Measurements from ENCODE around the gene RCOR1. TPM values are rescaled to one million over a fixed set of nuclear protein-coding genes. Genes with fewer than 3 reads are reported as not detected.

Gene RCOR1
- total and polyA plus RNA-seq, 5 donors from 2014 or later = 0.40 to 28.1 (median 0.51) TPM

- peak overlapping the region; percentile 38 to 89 (median 79) for H3K27ac Mint-ChIP-seq
- H3K4me1 ChIP-seq (ENCODE audit: control insufficient read depth, insufficient read depth, low read length, poor library complexity, severe bottlenecking) = peaks cover 24% of the 10 kb centered on the region
- no peaks in the 10 kb centered on the region for H3K9me3 Mint-ChIP-seq
- H3K27me3 ChIP-seq (ENCODE audit: control insufficient read depth, insufficient read depth, low read length) = no peaks in the 10 kb centered on the region
- H3K4me3 Mint-ChIP-seq = peak overlapping the region; percentile 80 to 99 (median 88)
- peak overlapping the region; percentile 92 for H3K27ac ChIP-seq (ENCODE audit: insufficient read depth, low read length, poor library complexity, severe bottlenecking)
- peak overlapping the region; percentile 59 for H3K4me3 ChIP-seq (ENCODE audit: low read depth, low read length)
- peaks cover 5 to 37% (median 21%) of the 10 kb centered on the region in 4 donors for H3K4me1 Mint-ChIP-seq
- H3K36me3 ChIP-seq (ENCODE audit: control insufficient read depth, insufficient read depth, low read length) = no peaks in the 10 kb centered on the region
- DNase-seq (peak; percentile 19 to 38 (median 32)), ATAC-seq (ENCODE audit: low read depth in 2 of 2) (no peak)
- H3K36me3 Mint-ChIP-seq = no peaks in the 10 kb centered on the region
- H3K9me3 ChIP-seq (ENCODE audit: control insufficient read depth in 2 of 2, low read length in 2 of 2) = no peaks in the 10 kb centered on the region
- peaks cover 20% of the 10 kb centered on the region for H3K27me3 Mint-ChIP-seq
Measured at GRCh38 chr14:102591372-102591943, 991 bp upstream of the RCOR1 start.

DNA sequence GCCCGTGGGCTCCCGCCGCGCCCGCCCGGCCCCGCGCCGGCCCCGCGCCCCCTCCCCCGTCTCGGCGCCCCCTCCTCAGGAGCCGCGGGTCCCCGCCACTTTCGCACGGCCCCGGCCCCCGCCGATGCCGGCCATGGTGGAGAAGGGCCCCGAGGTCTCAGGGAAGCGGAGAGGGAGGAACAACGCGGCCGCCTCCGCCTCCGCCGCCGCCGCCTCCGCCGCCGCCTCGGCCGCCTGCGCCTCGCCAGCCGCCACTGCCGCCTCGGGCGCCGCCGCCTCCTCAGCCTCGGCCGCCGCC is 263 bp downstream of the RCOR1 start:
- DNase-seq = peak in 1 of 3 donors; percentile 30

GRCh38 chr14:102593061-102593824 is 794 bp downstream of the RCOR1 start:
- Histone ChIP-seq H3K4me3 (ENCODE audit: low read depth, low read length) (peak overlapping the region; percentile 74), H3K27ac (ENCODE audit: insufficient read depth, low read length, poor library complexity, severe bottlenecking) (peak overlapping the region; percentile 92), H3K36me3 (ENCODE audit: control insufficient read depth, insufficient read depth, low read length) (no peaks in the 10 kb centered on the region), H3K4me1 (ENCODE audit: control insufficient read depth, insufficient read depth, low read length, poor library complexity, severe bottlenecking) (peaks cover 24% of the 10 kb centered on the region), H3K9me3 (ENCODE audit: control insufficient read depth in 2 of 2, low read length in 2 of 2) (no peaks in the 10 kb centered on the region), H3K27me3 (ENCODE audit: control insufficient read depth, insufficient read depth, low read length) (no peaks in the 10 kb centered on the region)
- Mint-ChIP-seq H3K9me3 (no peaks in the 10 kb centered on the region), H3K4me1 (peaks cover 5 to 48% (median 21%) of the 10 kb centered on the region in 4 donors), H3K27ac (peak overlapping the region; percentile 32 to 94 (median 88)), H3K27me3 (peaks cover 20% of the 10 kb centered on the region), H3K4me3 (peak overlapping the region; percentile 82 to 95 (median 86)), H3K36me3 (no peaks in the 10 kb centered on the region)
- DNase-seq = peak; percentile 45 to 78 (median 72)
- peak; percentile 31 to 33 for ATAC-seq (ENCODE audit: low read depth in 2 of 2)

More for the DNA sequence above, 263 bp downstream of the RCOR1 start:
- Histone ChIP-seq H3K4me1 (ENCODE audit: control insufficient read depth, insufficient read depth, low read length, poor library complexity, severe bottlenecking) (peaks cover 24% of the 10 kb centered on the region), H3K36me3 (ENCODE audit: control insufficient read depth, insufficient read depth, low read length) (no peaks in the 10 kb centered on the region), H3K27me3 (ENCODE audit: control insufficient read depth, insufficient read depth, low read length) (no peaks in the 10 kb centered on the region), H3K4me3 (ENCODE audit: low read depth, low read length) (no peak overlapping the region), H3K27ac (ENCODE audit: insufficient read depth, low read length, poor library complexity, severe bottlenecking) (peak overlapping the region; percentile 92), H3K9me3 (ENCODE audit: control insufficient read depth in 2 of 2, low read length in 2 of 2) (no peaks in the 10 kb centered on the region)
- Mint-ChIP-seq H3K4me1 (peaks cover 5 to 47% (median 21%) of the 10 kb centered on the region in 4 donors), H3K36me3 (no peaks in the 10 kb centered on the region), H3K27me3 (peaks cover 20% of the 10 kb centered on the region), H3K27ac (no peak overlapping the region), H3K9me3 (no peaks in the 10 kb centered on the region), H3K4me3 (peak overlapping the region in 3 of 4 donors; percentile 92 to 99 (median 97))
- peak; percentile 0 to 3 for ATAC-seq (ENCODE audit: low read depth in 2 of 2)

DNA sequence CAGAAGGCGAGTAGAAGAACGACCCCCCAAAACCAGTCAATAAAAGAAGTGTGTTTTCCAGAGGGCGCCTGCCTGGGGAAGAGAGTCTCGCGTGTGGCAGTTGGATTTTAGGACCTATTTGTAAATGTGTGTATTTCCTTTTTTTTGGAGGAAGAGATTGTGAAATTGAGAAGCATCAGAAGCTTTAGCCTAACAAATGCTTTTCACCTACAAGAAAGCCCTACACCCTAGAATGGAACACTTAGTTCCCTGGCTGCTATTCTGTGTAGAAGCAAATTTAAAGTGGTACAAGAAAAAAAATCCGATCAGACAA is 1.3 kb downstream of the RCOR1 start:
- H3K36me3 Mint-ChIP-seq = peaks cover under 1% of the 10 kb centered on the region
- peak overlapping the region; percentile 32 to 94 (median 88) for H3K27ac Mint-ChIP-seq
- peak overlapping the region; percentile 82 to 95 (median 86) for H3K4me3 Mint-ChIP-seq
- ATAC-seq (ENCODE audit: low read depth in 2 of 2) = no peak
- H3K4me1 Mint-ChIP-seq = peaks cover 5 to 48% (median 21%) of the 10 kb centered on the region in 4 donors
- Histone ChIP-seq H3K27me3 (ENCODE audit: control insufficient read depth, insufficient read depth, low read length) (no peaks in the 10 kb centered on the region), H3K36me3 (ENCODE audit: control insufficient read depth, insufficient read depth, low read length) (no peaks in the 10 kb centered on the region), H3K27ac (ENCODE audit: insufficient read depth, low read length, poor library complexity, severe bottlenecking) (peak overlapping the region; percentile 92), H3K4me1 (ENCODE audit: control insufficient read depth, insufficient read depth, low read length, poor library complexity, severe bottlenecking) (peaks cover 24% of the 10 kb centered on the region), H3K9me3 (ENCODE audit: control insufficient read depth in 2 of 2, low read length in 2 of 2) (no peaks in the 10 kb centered on the region), H3K4me3 (ENCODE audit: low read depth, low read length) (peak overlapping the region; percentile 74)
- DNase-seq = no peak
- H3K9me3 Mint-ChIP-seq = no peaks in the 10 kb centered on the region
- peaks cover 20% of the 10 kb centered on the region for H3K27me3 Mint-ChIP-seq

GRCh38 chr14:102594514-102595175 is 2.2 kb downstream of the RCOR1 start:
- Histone ChIP-seq H3K27ac (ENCODE audit: insufficient read depth, low read length, poor library complexity, severe bottlenecking) (no peak overlapping the region), H3K4me3 (ENCODE audit: low read depth, low read length) (peak overlapping the region; percentile 74), H3K27me3 (ENCODE audit: control insufficient read depth, insufficient read depth, low read length) (no peaks in the 10 kb centered on the region), H3K4me1 (ENCODE audit: control insufficient read depth, insufficient read depth, low read length, poor library complexity, severe bottlenecking) (peaks cover 29% of the 10 kb centered on the region), H3K36me3 (ENCODE audit: control insufficient read depth, insufficient read depth, low read length) (no peaks in the 10 kb centered on the region), H3K9me3 (ENCODE audit: control insufficient read depth in 2 of 2, low read length in 2 of 2) (no peaks in the 10 kb centered on the region)
- H3K9me3 Mint-ChIP-seq = no peaks in the 10 kb centered on the region
- peaks cover 4% of the 10 kb centered on the region for H3K36me3 Mint-ChIP-seq
- peak overlapping the region; percentile 5 to 94 (median 31) for H3K27ac Mint-ChIP-seq
- H3K27me3 Mint-ChIP-seq = peaks cover 13% of the 10 kb centered on the region
- H3K4me3 Mint-ChIP-seq = peak overlapping the region; percentile 82 to 95 (median 86)
- peak; percentile 32 to 83 (median 46) for DNase-seq
- H3K4me1 Mint-ChIP-seq = peaks cover 5 to 56% (median 22%) of the 10 kb centered on the region in 4 donors
- ATAC-seq (ENCODE audit: low read depth in 2 of 2) = no peak

GRCh38 chr14:102601378-102601925 is 9.0 kb downstream of the RCOR1 start:
- ATAC-seq (ENCODE audit: low read depth in 2 of 2) (no peak), DNase-seq (no peak)
- H3K27me3 ChIP-seq (ENCODE audit: control insufficient read depth, insufficient read depth, low read length) = no peaks in the 10 kb centered on the region
- Mint-ChIP-seq H3K27ac (no peak overlapping the region), H3K4me1 (peaks cover 22 to 68% (median 37%) of the 10 kb centered on the region in 4 donors), H3K27me3 (no peaks in the 10 kb centered on the region), H3K9me3 (no peaks in the 10 kb centered on the region), H3K4me3 (no peak overlapping the region), H3K36me3 (peaks cover 4% of the 10 kb centered on the region)
- H3K27ac ChIP-seq (ENCODE audit: insufficient read depth, low read length, poor library complexity, severe bottlenecking) = no peak overlapping the region
- H3K36me3 ChIP-seq (ENCODE audit: control insufficient read depth, insufficient read depth, low read length) = no peaks in the 10 kb centered on the region
- no peaks in the 10 kb centered on the region for H3K9me3 ChIP-seq (ENCODE audit: control insufficient read depth in 2 of 2, low read length in 2 of 2)
- no peak overlapping the region for H3K4me3 ChIP-seq (ENCODE audit: low read depth, low read length)
- peaks cover 15% of the 10 kb centered on the region for H3K4me1 ChIP-seq (ENCODE audit: control insufficient read depth, insufficient read depth, low read length, poor library complexity, severe bottlenecking)

GRCh38 chr14:102602421-102603292 is 10.2 kb downstream of the RCOR1 start:
- H3K36me3 ChIP-seq (ENCODE audit: control insufficient read depth, insufficient read depth, low read length) = no peaks in the 10 kb centered on the region
- H3K4me3 ChIP-seq (ENCODE audit: low read depth, low read length) = no peak overlapping the region
- Mint-ChIP-seq H3K4me3 (no peak overlapping the region), H3K27me3 (no peaks in the 10 kb centered on the region), H3K9me3 (no peaks in the 10 kb centered on the region), H3K36me3 (peaks cover 4% of the 10 kb centered on the region), H3K27ac (no peak overlapping the region), H3K4me1 (peaks cover 22 to 69% (median 45%) of the 10 kb centered on the region in 4 donors)
- H3K27me3 ChIP-seq (ENCODE audit: control insufficient read depth, insufficient read depth, low read length) = no peaks in the 10 kb centered on the region
- H3K27ac ChIP-seq (ENCODE audit: insufficient read depth, low read length, poor library complexity, severe bottlenecking) = no peak overlapping the region
- peaks cover 18% of the 10 kb centered on the region for H3K4me1 ChIP-seq (ENCODE audit: control insufficient read depth, insufficient read depth, low read length, poor library complexity, severe bottlenecking)
- ATAC-seq (ENCODE audit: low read depth in 2 of 2) (no peak), DNase-seq (no peak)
- H3K9me3 ChIP-seq (ENCODE audit: control insufficient read depth in 2 of 2, low read length in 2 of 2) = no peaks in the 10 kb centered on the region
